ENCODE measurements around the gene VANGL2. TPM values are rescaled to one million over a fixed set of nuclear protein-coding genes. Genes with fewer than 3 reads are reported as not detected.

The VANGL2 gene
- total and polyA plus RNA-seq, 2 of the 8 experiments (the other 6 are each of a cell fraction or from before 2014, with no cell fraction given) = 62.5 to 118 TPM

GRCh38 chr1:160367934-160368923, 32.1 kb upstream of the VANGL2 start:
- CTCF ChIA-PET (ENCODE audit: partially characterized antibody) = interaction anchor here (0.6 to 26.0 kb wide), 6 partner anchors 9 to 704 kb away, joined by 3 to 683 read pairs (median 4); no protein-coding TSS in a partner anchor
- no peak overlapping the region for H3K56ac ChIP-seq (replicated peaks; ENCODE audit: insufficient read length, low read depth, low read length)
- H3K4me3 ChIP-seq (ENCODE audit: extremely low read depth in 1 of 4, insufficient read depth in 2 of 4, low read depth in 3 of 4, low read length in 4 of 4) = no peak overlapping the region
- no peaks in the 10 kb centered on the region for H3K79me1 ChIP-seq (ENCODE audit: low read depth, low read length)
- no peak overlapping the region for H3K4me2 ChIP-seq (ENCODE audit: insufficient read depth in 1 of 2, low read depth in 2 of 2, low read length in 2 of 2)
- H3K27me3 ChIP-seq (replicated peaks in 1 of 4; ENCODE audit: control insufficient read depth in 3 of 4, extremely low read depth in 1 of 4, insufficient read depth in 3 of 4, low read length in 3 of 4) = no peaks in the 10 kb centered on the region
- H3K14ac ChIP-seq (ENCODE audit: insufficient read length) = no peak overlapping the region
- H3K27ac ChIP-seq (ENCODE audit: low read depth, low read length) = no peak overlapping the region; the same call in 1 of the 2 replicates
- no peak for TF ChIP-seq CTBP2 (IDR thresholded peaks at IDR 0.05; ENCODE audit: borderline replicate concordance, insufficient read depth, insufficient read length, low read length)
- no peak for TF ChIP-seq SUZ12 (IDR thresholded peaks at IDR 0.05; ENCODE audit: low read length)
- TF ChIP-seq KDM5A (IDR thresholded peaks at IDR 0.05; ENCODE audit: low read length) = no peak
- no peak for TF ChIP-seq ZNF274 (IDR thresholded peaks at IDR 0.05; ENCODE audit: borderline replicate concordance, extremely low read depth, low read length)
- TF ChIP-seq CEBPB (IDR thresholded peaks at IDR 0.05; ENCODE audit: low read depth, low read length) = no peak
- no peak for TF ChIP-seq TCF12 (IDR thresholded peaks at IDR 0.05; ENCODE audit: low read depth, low read length)
- no peak for TF ChIP-seq HDAC2 (IDR thresholded peaks at IDR 0.05; ENCODE audit: borderline replicate concordance in 1 of 2, low read depth in 2 of 2, low read length in 2 of 2)
- no peaks in the 10 kb centered on the region for H3K36me3 ChIP-seq (ENCODE audit: control insufficient read depth in 2 of 4, insufficient read depth in 4 of 4, low read length in 3 of 4)
- no peak overlapping the region for H2BK120ac ChIP-seq (replicated peaks; ENCODE audit: low read depth, low read length)
- peaks cover 0 to 3% (median 0%) of the 10 kb centered on the region in 4 experiments; a peak in 1 of 7 replicates for H3K4me1 ChIP-seq (replicated peaks in 1 of 4; ENCODE audit: control insufficient read depth in 3 of 4, insufficient read depth in 4 of 4, low read length in 3 of 4)
- H3K9me3 ChIP-seq (ENCODE audit: insufficient read depth in 2 of 2, low read depth in 1 of 2, low read length in 1 of 2) = no peaks in the 10 kb centered on the region
- no peak overlapping the region; the same call in 1 of the 2 replicates for H4K8ac ChIP-seq (ENCODE audit: extremely low read depth, insufficient read depth, low read length)
- no peaks in the 10 kb centered on the region for H3K23me2 ChIP-seq (ENCODE audit: low read depth, low read length)
- no peak overlapping the region for H3K23ac ChIP-seq (ENCODE audit: insufficient read length)
- H3K79me2 ChIP-seq (ENCODE audit: control insufficient read depth in 1 of 2, insufficient read depth in 2 of 2, low read length in 2 of 2) = no peaks in the 10 kb centered on the region
- FAIRE-seq (no peak), DNase-seq (ENCODE audit: low read depth in 1 of 2, low spot score in 2 of 2) (no peak)
- no peak overlapping the region for H3K9ac ChIP-seq (replicated peaks in 1 of 4; ENCODE audit: extremely low read depth in 1 of 4, low read depth in 3 of 4, low read length in 3 of 4)
- no peak overlapping the region for H2BK12ac ChIP-seq (ENCODE audit: low read depth, low read length)
- H4K20me1 ChIP-seq (replicated peaks in 1 of 2; ENCODE audit: control insufficient read depth in 1 of 2, insufficient read depth in 2 of 2, low read length in 2 of 2) = no peaks in the 10 kb centered on the region
- H3K4ac ChIP-seq (replicated peaks; ENCODE audit: insufficient read length, low read depth, low read length) = no peak overlapping the region
- H2AFZ ChIP-seq (ENCODE audit: low read length) = no peak overlapping the region
- H4K91ac ChIP-seq (replicated peaks; ENCODE audit: insufficient read length, low read length) = no peak overlapping the region
- H2BK5ac ChIP-seq (ENCODE audit: low read depth, low read length) = no peak overlapping the region
- no peak overlapping the region; the same call in 1 of the 2 replicates for H2AK5ac ChIP-seq (ENCODE audit: low read depth, low read length)
- 95% methylated on average over 4 of the region's 4 CpGs; no CpG with 5 or more reads in 1 of the 2 experiments for WGBS, 2 experiments (ENCODE audit: extremely low coverage in 1 of 2, insufficient coverage in 1 of 2, insufficient read length in 1 of 2, insufficient replicate concordance in 2 of 2, low coverage in 1 of 2, low lambda C conversion rate in 2 of 2, missing lambda C conversion rate in 1 of 2)
- H2BK20ac ChIP-seq (ENCODE audit: low read length) = 0 out of 2 replicates have a peak overlapping the region, but pooled peaks have one; percentile 37
- H2BK15ac ChIP-seq (ENCODE audit: low read length) = no peak overlapping the region
- H4K5ac ChIP-seq (ENCODE audit: insufficient read length, low read depth, low read length) = no peak overlapping the region
- POLR2A ChIA-PET (ENCODE audit: partially characterized antibody) = interaction anchor here (0.7 to 9.5 kb wide), 4 partner anchors 11 to 49 kb away, joined by 3 to 95 read pairs (median 3); no protein-coding TSS in a partner anchor
- 0 out of 2 replicates have a peak overlapping the region, but pooled peaks have one; percentile 0 for H3K18ac ChIP-seq (ENCODE audit: extremely low read depth, low read length)
